Heart right ventricle (tissue), 16 donors: ENCODE data around the gene SULT2B1. TPM values are rescaled to one million over a fixed set of nuclear protein-coding genes. Genes with fewer than 3 reads are reported as not detected.

ENCODE experiments used
- ATAC-seq, 8 donors: fragments of 200-7000 bp; cut with Tn5 transposase; one replicate each; pipeline ENCODE4 v1.9.1; 2020; ENCODE audit warnings: mild to moderate bottlenecking in 8 of 8, moderate library complexity in 8 of 8, moderate number of reproducible peaks in 1 of 8
- DNase-seq, 2 donors: peaks; one replicate each; pipeline ENCODE4 v3.0.0-alpha.2; 2020
- H3K27ac ChIP-seq, 10 donors: fragments of 200-600 bp; sonication (generic) in 2 of 10; one replicate each; pipeline versions ENCODE4 v1.5.0 to v1.8.0; 2020 to 2022; ENCODE audit warnings: mild to moderate bottlenecking in 3 of 10
- H3K27me3 ChIP-seq, 7 donors: fragments of 200-600 bp; one replicate each; pipeline ENCODE4 v1.8.0; 2021 to 2022; ENCODE audit warnings: mild to moderate bottlenecking in 2 of 7
- H3K36me3 ChIP-seq, 9 donors: fragments of 200-600 bp; sonication (generic) in 1 of 9; one replicate each; pipeline versions ENCODE4 v1.5.0 to v1.8.0; 2020 to 2022; ENCODE audit warnings: mild to moderate bottlenecking in 2 of 9
- H3K4me1 ChIP-seq, 9 donors: fragments of 200-600 bp; sonication (generic) in 1 of 9; one replicate each; pipeline versions ENCODE4 v1.5.0 to v1.8.0; 2020 to 2022; ENCODE audit warnings: mild to moderate bottlenecking in 4 of 9
- H3K4me3 ChIP-seq, 10 donors: fragments of 200-600 bp; sonication (generic) in 2 of 10; one replicate each; pipeline versions ENCODE4 v1.5.0 to v1.8.0; 2020 to 2022; ENCODE audit warnings: mild to moderate bottlenecking in 7 of 10, moderate library complexity in 2 of 10
- H3K9me3 ChIP-seq, 11 donors: fragments of 200-600 bp in 10 of 11; sonication (generic) in 2 of 11; one replicate each; pipeline versions ENCODE4 v1.5.0 to v1.8.0; 2013 to 2022; ENCODE audit warnings: mild to moderate bottlenecking in 2 of 11, control low read depth in 1 of 11, moderate library complexity in 1 of 11
- WGBS, 2 donors: extraction: QIAGEN DNeasy Blood & Tissue Kit; methylation state at CpG; one replicate each; pipeline ENCODE4 v1.1.7; 2013; ENCODE audit warnings: inconsistent platforms in 1 of 2; 5-methylcytosine and 5-hydroxymethylcytosine counted together
- intact Hi-C, 10 donors: fragments of 100-400 bp; cut with DNase I; formaldehyde crosslinking; loops; one replicate each; pipeline versions ENCODE4 v1.11.1 to v1.14.2; 2022
- polyA plus RNA-seq, 2 donors: library from polyadenylated mRNA; stranded (reverse); fragments of 200-250 nt; gene quantifications; one replicate each; pipeline ENCODE4 v1.2.3, GENCODE V29; 2013
- total RNA-seq, 10 donors: library from RNA; stranded (reverse); fragmentation: NEBNext Ultra II Directional in 3 of 10; extraction: Animal tissue kit (Norgen Biotek cat#: 25700) in 3 of 10; gene quantifications; one replicate each; pipeline versions ENCODE4 v1.2.1 to v1.2.4, GENCODE V29; 2021 to 2023
- TF ChIP-seq, protein P1 (sequence below), 9 donors: fragments of 200-600 bp; sonication (generic) in 2 of 9; IDR thresholded peaks; one replicate each; pipeline versions ENCODE4 v1.5.0 to v1.8.0; 2021 to 2022; ENCODE audit warnings: antibody characterized with exemption in 9 of 9, mild to moderate bottlenecking in 5 of 9, moderate library complexity in 1 of 9
- donor health status: Arrhythmogenic right ventricular cardiomyopathy.
- donor health status: ischemic (EF 13 %, LVEDD 7.1; RV severe dilation, severe dysfunction).
- donor health status: healthy with polysubstance abuse.
- donor health status: DM: no; HTN: yes; CAD: no.
- donor health status: DM: no; HTN: no; CAD: no.
- donor health status: ischemic (EF 25% LVEDD 6.9; RV normal size, moderate dysfunction).
- donor health status: ischemic (EF 25% LVEDD 5.7; RV mildly dilated, moderate dysfunction).
- donor health status: healthy.
- donor health status: DM: yes; HTN: yes; CAD: no.
- donor health status: Ischemic cardiomyopathy.
- donor health status: ischemic (EF 35%, LVEDD 5.7; RV mildly dilated, moderate dysfunction).
- donor health status: nonischemic (EF 11% LVEDD 7.7; RV severe dilation, severe dysfunction).
- donor health status: DM: yes; HTN: yes; CAD: no.
- donor health status: PGD.
- donor health status: ischemic (EF 29% LVEDD 5.4; RV normal size, mild dysfunction).
- donor health status: nonischemic (EF 23%, LVEDD 6.1; RV moderate dilation, normal function).

Gene SULT2B1
- total and polyA plus RNA-seq, 12 donors = 0.13 to 0.70 (median 0.42) TPM; not detected in 7

DNA sequence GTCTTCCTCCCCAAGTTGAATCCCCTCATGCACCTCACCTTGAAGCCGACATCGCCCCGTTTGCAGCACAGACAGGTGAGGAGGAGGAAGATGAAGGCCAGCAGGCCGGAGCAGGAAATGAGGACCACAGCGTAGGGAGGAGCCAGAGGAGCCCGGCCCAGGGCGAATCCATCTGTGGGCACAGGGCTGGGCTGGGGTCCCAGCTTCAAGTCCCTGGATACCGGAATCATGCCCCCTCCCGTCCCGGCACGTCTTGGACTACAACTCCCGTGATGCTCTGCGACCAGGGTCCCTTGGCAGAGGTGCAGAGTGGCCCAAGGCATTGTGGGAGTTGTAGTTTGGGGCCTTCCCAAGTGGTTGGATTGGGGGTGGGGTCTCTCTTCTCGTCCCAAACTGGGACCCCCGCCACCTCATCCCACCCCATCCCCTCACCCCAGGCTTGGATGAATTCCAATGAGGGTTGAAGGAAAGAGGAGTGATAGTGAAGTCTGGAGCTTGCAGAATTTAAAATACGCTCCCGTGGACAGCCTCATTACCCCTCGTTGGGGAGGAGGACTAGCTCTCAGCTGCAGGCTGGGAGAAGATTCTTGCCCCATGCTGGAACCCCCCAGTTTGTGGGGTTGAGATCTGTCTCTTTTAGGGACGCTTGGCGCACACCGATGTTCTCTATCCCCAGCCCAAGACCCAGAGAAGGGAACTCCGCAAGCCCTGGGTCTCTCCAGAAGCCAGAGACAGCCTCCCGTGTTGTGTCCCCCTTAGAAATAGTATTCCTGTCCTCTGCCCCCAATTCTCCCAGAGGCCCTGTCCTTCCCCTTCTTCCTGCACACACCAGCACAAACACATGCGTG, 41.3 kb upstream of the SULT2B1 start:
- H3K4me1 ChIP-seq = peaks cover 0 to 27% (median 12%) of the 10 kb centered on the region in 9 donors
- no peaks in the 10 kb centered on the region for H3K36me3 ChIP-seq
- intact Hi-C loops = loop anchor here in 3 of 10 donors (2.0 to 5.0 kb wide), 2 partner anchors 64 to 72 kb away; no protein-coding TSS in a partner anchor
- TF ChIP-seq, protein P1, sequence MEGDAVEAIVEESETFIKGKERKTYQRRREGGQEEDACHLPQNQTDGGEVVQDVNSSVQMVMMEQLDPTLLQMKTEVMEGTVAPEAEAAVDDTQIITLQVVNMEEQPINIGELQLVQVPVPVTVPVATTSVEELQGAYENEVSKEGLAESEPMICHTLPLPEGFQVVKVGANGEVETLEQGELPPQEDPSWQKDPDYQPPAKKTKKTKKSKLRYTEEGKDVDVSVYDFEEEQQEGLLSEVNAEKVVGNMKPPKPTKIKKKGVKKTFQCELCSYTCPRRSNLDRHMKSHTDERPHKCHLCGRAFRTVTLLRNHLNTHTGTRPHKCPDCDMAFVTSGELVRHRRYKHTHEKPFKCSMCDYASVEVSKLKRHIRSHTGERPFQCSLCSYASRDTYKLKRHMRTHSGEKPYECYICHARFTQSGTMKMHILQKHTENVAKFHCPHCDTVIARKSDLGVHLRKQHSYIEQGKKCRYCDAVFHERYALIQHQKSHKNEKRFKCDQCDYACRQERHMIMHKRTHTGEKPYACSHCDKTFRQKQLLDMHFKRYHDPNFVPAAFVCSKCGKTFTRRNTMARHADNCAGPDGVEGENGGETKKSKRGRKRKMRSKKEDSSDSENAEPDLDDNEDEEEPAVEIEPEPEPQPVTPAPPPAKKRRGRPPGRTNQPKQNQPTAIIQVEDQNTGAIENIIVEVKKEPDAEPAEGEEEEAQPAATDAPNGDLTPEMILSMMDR (IDR thresholded peaks at IDR 0.05) = no peak
- peak overlapping the region in 8 of 10 donors; percentile 17 to 37 (median 26) for H3K4me3 ChIP-seq
- 11 to 12% methylated on average over 24 of the region's 24 CpGs for WGBS, 2 donors
- ATAC-seq (peak; percentile 75 to 89 (median 81)), DNase-seq (peak; percentile 60 to 79)
- no peaks in the 10 kb centered on the region for H3K9me3 ChIP-seq
- peaks cover 4 to 48% (median 35%) of the 10 kb centered on the region in 7 donors for H3K27me3 ChIP-seq
- no peak overlapping the region for H3K27ac ChIP-seq

DNA sequence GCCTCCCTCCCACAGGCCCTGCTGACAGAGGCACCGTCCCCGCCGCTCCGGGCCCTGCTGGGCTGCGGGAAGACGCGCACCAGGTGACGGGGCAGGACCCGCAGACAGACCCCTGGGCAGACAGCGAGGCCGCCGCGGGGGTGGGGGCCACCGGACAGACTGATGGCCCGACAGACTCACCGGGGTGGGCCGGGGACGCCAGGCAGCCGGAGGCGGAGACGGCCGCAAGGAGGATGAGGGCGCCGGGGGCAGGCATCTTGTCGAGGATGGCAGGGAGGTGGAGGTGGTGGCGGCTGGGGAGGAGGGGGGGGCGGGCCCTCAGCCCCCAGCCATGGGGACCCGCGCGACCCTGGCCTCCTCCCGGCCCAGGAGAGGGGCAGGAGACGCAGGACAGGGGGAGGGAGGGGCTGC, 40.6 kb upstream of the SULT2B1 start:
- Histone ChIP-seq H3K36me3 (no peaks in the 10 kb centered on the region), H3K9me3 (no peaks in the 10 kb centered on the region), H3K27ac (no peak overlapping the region), H3K4me1 (peaks cover 0 to 27% (median 12%) of the 10 kb centered on the region in 9 donors), H3K27me3 (peaks cover 4 to 48% (median 35%) of the 10 kb centered on the region in 7 donors), H3K4me3 (peak overlapping the region in 6 of 10 donors; percentile 3 to 37 (median 26))
- ATAC-seq (no peak), DNase-seq (no peak)
- 1 to 2% methylated on average over 30 to 31 of the region's 32 CpGs for whole genome bisulfite sequencing, 2 donors
- TF ChIP-seq, protein P1 (IDR thresholded peaks at IDR 0.05) = no peak
- intact Hi-C loops = loop anchor here in 3 of 10 donors (2.0 to 5.0 kb wide), 2 partner anchors 63 to 71 kb away; no protein-coding TSS in a partner anchor

DNA sequence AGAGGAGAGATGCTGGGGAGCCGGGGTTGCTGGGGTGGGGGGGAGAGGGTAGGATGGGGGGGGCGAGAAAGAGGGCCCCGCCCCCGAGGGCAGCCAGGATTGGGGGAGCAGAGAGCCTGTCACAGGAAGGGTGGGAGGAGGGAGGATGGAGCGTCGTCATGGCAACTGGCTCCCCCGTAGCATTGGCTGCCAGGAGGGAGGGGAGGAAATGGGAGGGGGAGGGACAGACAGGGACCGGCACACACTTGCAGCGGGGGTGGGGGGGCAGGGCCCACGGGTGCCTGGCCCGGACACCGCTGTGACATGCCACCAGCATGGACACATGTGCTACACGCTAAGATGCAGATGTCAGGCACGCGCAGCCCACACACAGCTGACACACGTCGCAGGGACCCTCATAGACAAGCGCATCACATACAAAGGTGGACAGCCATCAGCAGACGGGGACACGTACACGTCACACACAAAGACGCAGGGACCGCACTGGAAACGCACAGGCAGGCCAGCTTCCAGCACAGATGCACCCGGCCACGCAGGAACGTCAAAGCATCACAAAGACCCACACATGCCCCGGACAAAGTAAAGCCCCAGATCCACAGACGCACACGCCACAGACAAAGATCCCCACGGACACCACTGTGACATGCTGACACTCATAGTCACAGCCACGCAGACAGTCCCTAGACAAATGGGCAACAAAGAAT, 40.0 kb upstream of the SULT2B1 start, which contains the start of gene LMTK3:
Gene LMTK3, minus strand, starts transcription at position 36 of the 704 bp plus-strand sequence. CDS start 259 bp downstream, outside the sequence.
- intact Hi-C loops = loop anchor here in 3 of 10 donors (2.0 to 5.0 kb wide), 2 partner anchors 63 to 70 kb away; no protein-coding TSS in a partner anchor
- no peaks in the 10 kb centered on the region for H3K36me3 ChIP-seq
- no peak within 1 kb of the TSS for H3K27ac ChIP-seq
- no peak for DNase-seq
- H3K9me3 ChIP-seq = no peaks in the 10 kb centered on the region
- TF ChIP-seq, protein P1 (IDR thresholded peaks at IDR 0.05) = no peak
- peak within 1 kb of the TSS in 8 of 10 donors; percentile 17 to 37 (median 26) for H3K4me3 ChIP-seq
- WGBS, 2 donors = 10 to 11% methylated on average over 32 of the region's 32 CpGs
- ATAC-seq = no peak
- peaks cover 4 to 48% (median 35%) of the 10 kb centered on the region in 7 donors for H3K27me3 ChIP-seq
- H3K4me1 ChIP-seq = peaks cover 0 to 27% (median 12%) of the 10 kb centered on the region in 9 donors
